Esophagus squamous epithelium (tissue), 5 donors: ENCODE data around the gene SAMD14. TPM values are rescaled to one million over a fixed set of nuclear protein-coding genes. Genes with fewer than 3 reads are reported as not detected.
A peak's percentile ranks its signal among the peaks of the same experiment; 100 is the strongest.

ENCODE experiments used
- DNase-seq: peaks from one replicate; lab custom pipeline; 2025; lab: John Stamatoyannopoulos, UW
- H3K27ac ChIP-seq, 4 donors: fragments of 200-600 bp; sonication (generic); one replicate each; pipeline ENCODE4 v1.5.1; 2016 to 2019; ENCODE audit warnings: mild to moderate bottlenecking in 1 of 4
- H3K27me3 ChIP-seq, 4 donors: fragments of 200-600 bp; sonication (generic); 1 replicate in 3 of 4; 2 replicates in 1 of 4; pipeline versions ENCODE4 v1.5.1 to v1.6.0; 2017 to 2021; ENCODE audit warnings: antibody characterized with exemption in 1 of 4
- H3K36me3 ChIP-seq, 3 donors: fragments of 200-600 bp; sonication (generic); one replicate each; pipeline ENCODE4 v1.5.1; 2016 to 2019
- H3K4me1 ChIP-seq, 3 donors: fragments of 200-600 bp; sonication (generic); one replicate each; pipeline ENCODE4 v1.5.1; 2017 to 2019
- H3K4me3 ChIP-seq, 4 donors: fragments of 200-600 bp; sonication (generic); 1 replicate in 3 of 4; 2 replicates in 1 of 4; pipeline ENCODE4 v1.5.1; 2016 to 2019; ENCODE audit warnings: mild to moderate bottlenecking in 2 of 4, moderate library complexity in 1 of 4
- H3K9me3 ChIP-seq, 3 donors: fragments of 200-600 bp; sonication (generic); one replicate each; pipeline ENCODE4 v1.5.1; 2016 to 2019
- POLR2A ChIP-seq, 4 donors: fragments of 450-650 bp; IDR thresholded peaks; one replicate each; pipeline ENCODE4 v1.6.1; 2017; ENCODE audit warnings: antibody characterized with exemption in 4 of 4, mild to moderate bottlenecking in 4 of 4, moderate library complexity in 3 of 4
- WGBS, 2 donors: methylation state at CpG; one replicate each; pipeline ENCODE4 v1.1.5; 2018; 5-methylcytosine and 5-hydroxymethylcytosine counted together
- intact Hi-C: fragments of 100-400 bp; cut with DNase I; formaldehyde crosslinking; loops from one replicate; pipeline ENCODE4 v1.15.0; 2022
- total RNA-seq, 4 donors: library from RNA; depleted of rRNA; stranded (reverse); fragments of >200 nt; gene quantifications; one replicate each; pipeline ENCODE4 v1.1.0, GENCODE V29; 2016
- TF ChIP-seq, protein P1 (sequence below), 6 experiments: fragments of 450-650 bp in 4 of 6; fragments of 200-600 bp in 2 of 6; sonication (generic) in 2 of 6; IDR thresholded peaks; one replicate each; pipeline ENCODE4 v1.5.1; 2016 to 2019; ENCODE audit warnings: antibody characterized with exemption in 6 of 6, mild to moderate bottlenecking in 4 of 6, moderate library complexity in 4 of 6
- donor health status: DM: yes; HTN: yes; CAD: no.

Gene SAMD14
- total RNA-seq, 4 donors from 2014 or later: 0.57 TPM; not detected in 3

DNA sequence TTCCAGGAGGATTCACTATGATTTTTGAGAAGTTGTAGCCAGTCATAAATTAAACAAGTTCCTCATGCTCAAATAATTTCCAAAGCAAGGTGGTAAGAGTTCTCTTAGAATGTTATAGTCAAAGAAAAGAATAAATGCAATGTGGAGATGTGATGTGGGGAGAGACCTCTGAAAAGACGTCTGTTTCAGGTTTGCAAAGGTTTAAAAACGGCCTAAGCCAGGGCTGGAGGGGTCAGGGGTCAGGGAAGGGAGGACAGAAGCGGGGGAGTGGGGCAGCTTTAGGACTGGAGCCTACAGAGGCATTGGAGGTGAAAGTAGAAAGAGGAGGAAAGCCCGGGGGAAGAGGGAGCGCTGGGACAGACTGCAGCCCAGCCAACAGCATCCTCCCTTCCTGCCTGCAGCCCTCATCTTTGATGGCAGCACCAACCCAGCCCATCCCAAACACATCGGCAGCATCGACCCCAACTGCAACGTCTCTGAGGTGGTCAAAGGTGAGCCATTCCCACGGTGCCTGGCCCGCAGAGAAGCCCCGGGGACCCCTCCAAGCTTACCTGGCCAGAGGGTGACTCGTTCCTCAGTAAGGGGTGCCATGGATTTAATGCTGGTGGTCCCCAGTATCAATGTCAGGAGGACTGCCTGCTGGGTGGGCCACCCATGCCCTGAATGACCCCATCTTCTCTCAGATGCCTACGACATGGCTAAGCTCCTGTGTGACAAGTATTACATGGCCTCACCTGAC is 23.4 kb downstream of the SAMD14 start:
- 71 to 75% methylated on average over 13 of the region's 13 CpGs for WGBS, 2 donors
- TF ChIP-seq, protein P1, sequence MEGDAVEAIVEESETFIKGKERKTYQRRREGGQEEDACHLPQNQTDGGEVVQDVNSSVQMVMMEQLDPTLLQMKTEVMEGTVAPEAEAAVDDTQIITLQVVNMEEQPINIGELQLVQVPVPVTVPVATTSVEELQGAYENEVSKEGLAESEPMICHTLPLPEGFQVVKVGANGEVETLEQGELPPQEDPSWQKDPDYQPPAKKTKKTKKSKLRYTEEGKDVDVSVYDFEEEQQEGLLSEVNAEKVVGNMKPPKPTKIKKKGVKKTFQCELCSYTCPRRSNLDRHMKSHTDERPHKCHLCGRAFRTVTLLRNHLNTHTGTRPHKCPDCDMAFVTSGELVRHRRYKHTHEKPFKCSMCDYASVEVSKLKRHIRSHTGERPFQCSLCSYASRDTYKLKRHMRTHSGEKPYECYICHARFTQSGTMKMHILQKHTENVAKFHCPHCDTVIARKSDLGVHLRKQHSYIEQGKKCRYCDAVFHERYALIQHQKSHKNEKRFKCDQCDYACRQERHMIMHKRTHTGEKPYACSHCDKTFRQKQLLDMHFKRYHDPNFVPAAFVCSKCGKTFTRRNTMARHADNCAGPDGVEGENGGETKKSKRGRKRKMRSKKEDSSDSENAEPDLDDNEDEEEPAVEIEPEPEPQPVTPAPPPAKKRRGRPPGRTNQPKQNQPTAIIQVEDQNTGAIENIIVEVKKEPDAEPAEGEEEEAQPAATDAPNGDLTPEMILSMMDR (IDR thresholded peaks at IDR 0.05): no peak
- TF ChIP-seq POLR2A (IDR thresholded peaks at IDR 0.05): no peak
- no peaks in the 10 kb centered on the region for H3K27me3 ChIP-seq
- no peak overlapping the region for H3K4me3 ChIP-seq
- peak overlapping the region in 1 of 4 donors; percentile 17 for H3K27ac ChIP-seq
- H3K9me3 ChIP-seq: no peaks in the 10 kb centered on the region
- peaks cover 0 to 87% (median 16%) of the 10 kb centered on the region in 3 donors for H3K36me3 ChIP-seq
- DNase-seq: no peak
- H3K4me1 ChIP-seq: peaks cover 8 to 45% (median 20%) of the 10 kb centered on the region in 3 donors
- intact Hi-C loops: no loop called here

DNA sequence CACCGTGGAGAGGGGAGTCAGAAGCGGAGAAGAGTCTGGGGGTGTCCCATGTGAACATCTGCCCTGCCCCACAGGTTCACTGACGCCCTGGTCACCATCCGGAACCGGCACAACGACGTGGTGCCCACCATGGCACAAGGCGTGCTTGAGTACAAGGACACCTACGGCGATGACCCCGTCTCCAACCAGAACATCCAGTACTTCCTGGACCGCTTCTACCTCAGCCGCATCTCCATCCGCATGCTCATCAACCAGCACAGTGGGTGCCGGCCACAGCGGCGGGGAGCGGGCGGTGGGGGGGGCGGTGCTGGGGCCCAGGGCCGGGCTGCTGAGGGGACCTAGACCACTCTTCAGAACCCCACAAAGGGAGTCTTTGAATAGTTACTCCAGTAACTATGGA is 24.1 kb downstream of the SAMD14 start:
- intact Hi-C loops: no loop called here
- H3K27ac ChIP-seq: no peak overlapping the region
- no peak for TF ChIP-seq POLR2A (IDR thresholded peaks at IDR 0.05)
- TF ChIP-seq, protein P1 (IDR thresholded peaks at IDR 0.05): no peak
- 90 to 94% methylated on average over 15 to 20 of the region's 21 CpGs for WGBS, 2 donors
- H3K9me3 ChIP-seq: no peaks in the 10 kb centered on the region
- H3K4me3 ChIP-seq: no peak overlapping the region
- peaks cover 16 to 47% (median 25%) of the 10 kb centered on the region in 3 donors for H3K4me1 ChIP-seq
- no peak for DNase-seq
- no peaks in the 10 kb centered on the region for H3K27me3 ChIP-seq
- H3K36me3 ChIP-seq: peaks cover 0 to 85% (median 16%) of the 10 kb centered on the region in 3 donors

DNA sequence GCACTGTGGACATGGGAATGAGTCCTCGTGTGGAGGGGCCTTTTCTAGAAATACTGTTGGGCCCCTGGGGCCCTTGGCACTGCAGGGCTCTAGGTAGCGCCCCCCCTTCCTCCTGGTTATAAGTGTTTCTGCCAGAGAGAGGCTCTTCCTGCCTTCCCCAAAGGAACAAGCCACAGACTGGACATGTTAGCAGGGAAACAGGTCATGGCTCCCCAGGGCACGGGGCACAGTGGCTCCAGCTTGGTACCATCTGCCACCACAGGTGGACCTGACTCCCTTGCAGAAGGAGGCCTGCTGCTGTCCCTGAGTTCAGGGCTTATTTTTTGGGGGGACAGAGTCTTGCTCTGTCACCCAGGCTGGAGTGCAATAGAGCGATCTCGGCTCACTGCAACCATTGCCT is 26.0 kb downstream of the SAMD14 start:
- Histone ChIP-seq H3K27me3 (no peaks in the 10 kb centered on the region), H3K9me3 (no peaks in the 10 kb centered on the region), H3K4me1 (peaks cover 17 to 66% (median 37%) of the 10 kb centered on the region in 3 donors), H3K4me3 (no peak overlapping the region), H3K27ac (no peak overlapping the region), H3K36me3 (peaks cover 0 to 85% (median 15%) of the 10 kb centered on the region in 3 donors)
- intact Hi-C loops: no loop called here
- 86 to 100% methylated on average over 3 to 4 of the region's 5 CpGs for WGBS, 2 donors
- DNase-seq: no peak
- TF ChIP-seq, protein P1 (IDR thresholded peaks at IDR 0.05): no peak
- TF ChIP-seq POLR2A (IDR thresholded peaks at IDR 0.05): no peak

DNA sequence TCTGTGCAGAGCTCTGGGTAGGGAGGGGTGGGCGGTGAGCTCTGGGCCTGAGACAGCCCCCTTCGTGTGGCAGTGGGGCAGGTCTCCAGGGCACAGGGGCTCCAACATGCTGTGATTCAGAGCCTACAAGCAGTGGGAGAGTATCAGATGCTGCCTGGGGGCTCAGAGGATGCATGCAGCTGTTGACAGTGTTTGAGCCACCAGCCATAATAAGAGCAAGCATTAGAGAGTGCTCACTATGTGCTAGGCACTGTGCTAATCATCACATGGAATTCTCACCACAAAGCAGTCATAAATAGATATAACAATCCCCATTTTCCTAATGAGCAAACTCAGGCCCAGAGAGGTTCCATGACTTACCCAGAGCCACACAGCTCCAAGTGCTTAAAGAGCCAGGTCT is 26.7 kb downstream of the SAMD14 start:
- TF ChIP-seq, protein P1 (IDR thresholded peaks at IDR 0.05): no peak
- no peak for TF ChIP-seq POLR2A (IDR thresholded peaks at IDR 0.05)
- Histone ChIP-seq H3K27ac (peak overlapping the region in 3 of 4 donors; percentile 62 to 84 (median 77)), H3K27me3 (no peaks in the 10 kb centered on the region), H3K4me1 (peaks cover 17 to 69% (median 35%) of the 10 kb centered on the region in 3 donors), H3K9me3 (no peaks in the 10 kb centered on the region), H3K4me3 (no peak overlapping the region), H3K36me3 (peaks cover 0 to 85% (median 9%) of the 10 kb centered on the region in 3 donors)
- intact Hi-C loops: no loop called here
- WGBS, 2 donors: no CpG with 5 or more reads among the region's 2 CpGs
- DNase-seq: no peak
